Stimulated activated CD8-positive, alpha-beta memory T cell treated with anti-CD3 and anti-CD28 coated beads, Interleukin-2, amount 100 ng/mL, for 1 hour (primary cell): Measurements from ENCODE around the gene GPRC5C.

Source experiments
- DNase-seq, 2 donors: peaks; one replicate each; pipeline ENCODE4 v3.0.0-alpha.2; 2020; ENCODE audit warnings: low read depth in 2 of 2

GPRC5C gene

GRCh38 chr17:74407384-74407783, 24.5 kb upstream of the GPRC5C start:
- DNase-seq = no peak

GRCh38 chr17:74408262-74408661, 23.6 kb upstream of the GPRC5C start:
- DNase-seq = no peak

GRCh38 chr17:74408815-74409214, 23.1 kb upstream of the GPRC5C start:
- no peak for DNase-seq

- DNase-seq = no peak
Measured at GRCh38 chr17:74410001-74410443, 21.9 kb upstream of the GPRC5C start.

- no peak for DNase-seq
Measured at GRCh38 chr17:74412581-74412980, 19.3 kb upstream of the GPRC5C start.

GRCh38 chr17:74413491-74413890, 18.4 kb upstream of the GPRC5C start:
- no peak for DNase-seq

GRCh38 chr17:74414510-74414909, 17.4 kb upstream of the GPRC5C start:
- no peak for DNase-seq

- no peak for DNase-seq
Measured at GRCh38 chr17:74415608-74416396, 16.1 kb upstream of the GPRC5C start.

- no peak for DNase-seq
Measured at GRCh38 chr17:74417178-74418045, 14.5 kb upstream of the GPRC5C start.

- no peak for DNase-seq
Measured at GRCh38 chr17:74419928-74420411, 11.9 kb upstream of the GPRC5C start.

- DNase-seq = no peak
Measured at GRCh38 chr17:74424117-74424516, 7.8 kb upstream of the GPRC5C start.

GRCh38 chr17:74424657-74425056, 7.2 kb upstream of the GPRC5C start:
- no peak for DNase-seq

GRCh38 chr17:74426551-74427047, 5.3 kb upstream of the GPRC5C start:
- no peak for DNase-seq

GRCh38 chr17:74427048-74427762, 4.7 kb upstream of the GPRC5C start:
- no peak for DNase-seq

- no peak for DNase-seq
Measured at GRCh38 chr17:74427763-74428153, 4.1 kb upstream of the GPRC5C start.

GRCh38 chr17:74429604-74430384, 2.1 kb upstream of the GPRC5C start:
- no peak for DNase-seq

GRCh38 chr17:74430385-74430705, 1.5 kb upstream of the GPRC5C start:
- no peak for DNase-seq

GRCh38 chr17:74430706-74431567, 951 bp upstream of the GPRC5C start:
- DNase-seq = no peak

- no peak for DNase-seq
Measured at GRCh38 chr17:74432424-74432690, 469 bp downstream of the GPRC5C start.

GRCh38 chr17:74432766-74433391, 991 bp downstream of the GPRC5C start:
- no peak for DNase-seq
